Mucosa of rectum (tissue), 2 donors: ENCODE results near the gene SLC23A1.

Experiments
- H3K27ac ChIP-seq, 2 donors: one replicate each; pipeline ENCODE4 v1.7.0; 2013; ENCODE audit warnings: inconsistent platforms in 2 of 2, low read depth in 2 of 2, low read length in 2 of 2
- H3K27me3 ChIP-seq, 2 donors: one replicate each; pipeline ENCODE4 v1.7.0; 2013; ENCODE audit warnings: low read length in 2 of 2; ENCODE audit not compliant: control insufficient read depth in 2 of 2, insufficient read depth in 2 of 2
- H3K36me3 ChIP-seq, 2 donors: one replicate each; pipeline ENCODE4 v1.7.0; 2013; ENCODE audit warnings: low read length in 2 of 2; ENCODE audit not compliant: control insufficient read depth in 2 of 2, insufficient read depth in 2 of 2
- H3K4me1 ChIP-seq, 2 donors: one replicate each; pipeline ENCODE4 v1.7.0; 2013; ENCODE audit warnings: low read length in 2 of 2, mild to moderate bottlenecking in 1 of 2; ENCODE audit not compliant: control insufficient read depth in 2 of 2, insufficient read depth in 2 of 2
- H3K4me3 ChIP-seq, 2 donors: one replicate each; pipeline ENCODE4 v1.7.0; 2013; ENCODE audit warnings: low read length in 2 of 2
- H3K9ac ChIP-seq, 2 donors: one replicate each; pipeline ENCODE4 v1.7.0; 2013; ENCODE audit warnings: low read length in 2 of 2, low read depth in 1 of 2, mild to moderate bottlenecking in 1 of 2
- H3K9me3 ChIP-seq, 2 donors: one replicate each; pipeline ENCODE4 v1.7.0; 2013; ENCODE audit warnings: low read length in 2 of 2; ENCODE audit not compliant: control insufficient read depth in 2 of 2
- donor health status: healthy.
- donor health status: Normal muscosa, but diverticular disease.

SLC23A1 gene

DNA sequence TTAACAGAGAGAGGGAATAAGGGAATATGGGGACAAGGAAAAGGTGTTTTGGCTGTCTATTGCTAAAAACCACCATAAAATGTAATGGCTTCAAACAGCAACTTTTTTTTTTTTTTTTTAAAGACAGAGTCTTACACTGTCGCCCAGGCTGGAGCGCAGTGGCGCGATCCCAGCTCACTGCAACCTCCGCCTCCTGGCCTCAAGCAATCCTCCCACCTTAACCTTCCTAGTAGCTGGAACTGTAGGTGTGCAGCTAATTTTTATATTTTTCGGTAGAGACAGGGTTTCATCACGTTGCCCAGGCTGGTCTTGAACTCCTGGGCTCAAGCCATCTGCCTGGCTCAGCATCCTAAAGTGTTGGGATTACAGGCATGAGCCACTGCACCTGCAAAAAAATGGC is 25.1 kb upstream of the SLC23A1 start:
- Histone ChIP-seq H3K4me3 (no peak overlapping the region), H3K36me3 (no peaks in the 10 kb centered on the region), H3K27ac (no peak overlapping the region), H3K4me1 (peaks cover 10 to 11% of the 10 kb centered on the region in 2 donors), H3K9ac (no peak overlapping the region), H3K9me3 (no peaks in the 10 kb centered on the region), H3K27me3 (no peaks in the 10 kb centered on the region)

DNA sequence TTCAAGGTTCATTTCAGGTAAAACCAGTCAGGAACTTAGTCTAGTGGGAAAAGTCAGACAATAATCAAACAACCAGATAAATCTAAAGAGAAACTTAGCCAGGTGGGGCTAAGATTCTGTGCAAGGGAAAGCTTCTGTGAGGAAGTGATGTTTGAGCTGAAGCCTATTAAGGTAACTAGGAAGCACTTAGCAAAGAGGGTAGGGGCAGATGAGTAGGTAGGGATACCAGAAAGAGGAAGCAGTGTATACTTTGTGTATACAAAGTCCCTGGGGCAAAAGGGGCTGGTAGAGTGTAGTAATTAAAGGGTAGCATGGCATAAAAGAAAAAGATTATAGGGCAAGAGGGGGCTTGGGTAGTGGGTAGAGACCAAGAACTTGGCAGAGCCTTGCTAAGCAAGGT is 24.4 kb upstream of the SLC23A1 start:
- Histone ChIP-seq H3K36me3 (no peaks in the 10 kb centered on the region), H3K9ac (no peak overlapping the region), H3K4me3 (no peak overlapping the region), H3K9me3 (no peaks in the 10 kb centered on the region), H3K27ac (no peak overlapping the region), H3K4me1 (peaks cover 13 to 15% of the 10 kb centered on the region in 2 donors), H3K27me3 (no peaks in the 10 kb centered on the region)

DNA sequence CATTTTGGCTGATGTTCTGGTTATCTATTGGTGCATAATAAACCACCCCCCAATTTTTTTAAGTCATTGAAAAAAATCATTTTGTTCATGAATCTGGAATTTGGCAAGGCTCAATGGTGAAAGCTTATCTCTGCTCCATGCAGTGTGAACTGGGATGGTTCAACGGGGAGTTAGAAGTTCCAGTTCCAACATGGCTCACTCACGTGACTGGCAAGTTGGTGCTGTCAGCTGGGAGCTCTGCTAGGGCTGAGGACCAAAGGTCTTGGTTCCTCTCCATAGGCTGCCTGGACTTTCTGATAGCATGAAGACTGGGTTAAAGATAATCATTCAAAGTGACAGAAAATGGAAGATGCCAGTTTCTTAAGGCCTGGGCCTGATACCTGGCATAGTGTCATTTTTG is 23.9 kb upstream of the SLC23A1 start:
- no peaks in the 10 kb centered on the region for H3K36me3 ChIP-seq
- H3K9ac ChIP-seq = no peak overlapping the region
- H3K9me3 ChIP-seq = no peaks in the 10 kb centered on the region
- H3K4me1 ChIP-seq = peaks cover 13 to 15% of the 10 kb centered on the region in 2 donors
- no peak overlapping the region for H3K4me3 ChIP-seq
- H3K27me3 ChIP-seq = no peaks in the 10 kb centered on the region
- H3K27ac ChIP-seq = no peak overlapping the region

DNA sequence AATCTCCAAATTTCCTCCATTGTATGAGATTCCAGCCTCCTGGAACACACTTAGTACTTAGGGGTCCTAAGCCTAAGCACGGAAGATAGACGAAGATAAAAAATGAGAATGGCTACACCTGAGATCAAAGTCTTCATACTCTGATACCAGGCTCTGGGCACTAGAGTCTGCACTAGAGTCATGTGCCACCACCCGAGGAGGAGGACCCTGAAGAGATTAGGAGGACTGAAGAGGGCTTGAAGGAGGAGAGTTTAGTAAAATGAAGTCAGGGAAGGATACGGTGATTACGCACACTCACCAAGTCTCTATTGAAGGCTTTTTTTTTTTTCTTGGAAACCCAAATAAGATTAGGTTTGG is 21.4 kb upstream of the SLC23A1 start:
- Histone ChIP-seq H3K27me3 (no peaks in the 10 kb centered on the region), H3K27ac (peak overlapping the region; percentile 93 to 95), H3K9me3 (no peaks in the 10 kb centered on the region), H3K4me1 (peaks cover 13 to 15% of the 10 kb centered on the region in 2 donors), H3K36me3 (peaks cover 0 to 2% of the 10 kb centered on the region in 2 donors), H3K4me3 (peak overlapping the region; percentile 77 to 88), H3K9ac (peak overlapping the region; percentile 72 to 84)

DNA sequence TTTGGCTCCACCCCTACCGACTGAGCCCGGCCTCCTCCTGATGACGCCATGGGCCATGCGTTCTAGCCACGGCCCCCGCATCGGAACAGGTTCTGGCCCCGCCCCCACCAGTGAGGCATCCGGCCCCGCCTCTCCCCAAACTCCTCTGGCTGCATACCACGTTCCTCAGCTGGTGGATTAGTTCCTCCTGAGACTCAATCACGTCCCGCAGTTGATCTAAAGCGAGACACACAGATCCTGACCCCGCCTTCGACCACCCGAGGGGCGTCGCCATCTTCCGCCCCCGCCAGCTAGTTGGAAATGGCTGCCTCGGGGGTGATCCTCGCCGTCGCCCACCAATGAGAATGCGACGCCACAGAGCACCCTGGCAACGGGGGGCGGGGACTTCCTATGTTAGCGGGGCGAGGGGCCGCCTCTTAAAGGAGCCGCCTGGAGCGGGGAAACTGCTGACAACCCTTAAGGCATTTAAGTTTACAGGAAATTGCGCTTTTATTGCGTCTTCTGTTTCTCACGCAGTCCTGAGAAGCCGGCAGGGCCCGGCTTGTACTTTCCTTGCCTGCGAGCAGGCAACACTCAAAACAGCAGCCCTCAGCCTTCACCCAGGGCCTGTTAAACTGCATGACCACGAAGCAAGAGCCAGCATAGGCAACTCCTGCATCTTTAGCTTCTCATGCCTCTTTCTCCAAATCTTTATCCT is 20.8 kb upstream of the SLC23A1 start, which contains the start of gene SPATA24:
SPATA24 (minus strand) TSS at position 303 of the 697 bp plus-strand sequence; CDS start at position 274, 29 bp downstream.
- H3K27ac ChIP-seq = peak within 1 kb of the TSS; percentile 93 to 95
- peak within 1 kb of the TSS; percentile 77 to 88 for H3K4me3 ChIP-seq
- no peaks in the 10 kb centered on the region for H3K9me3 ChIP-seq
- peaks cover 0 to 2% of the 10 kb centered on the region in 2 donors for H3K36me3 ChIP-seq
- H3K27me3 ChIP-seq = no peaks in the 10 kb centered on the region
- H3K9ac ChIP-seq = peak within 1 kb of the TSS; percentile 72 to 84
- H3K4me1 ChIP-seq = peaks cover 13 to 15% of the 10 kb centered on the region in 2 donors

DNA sequence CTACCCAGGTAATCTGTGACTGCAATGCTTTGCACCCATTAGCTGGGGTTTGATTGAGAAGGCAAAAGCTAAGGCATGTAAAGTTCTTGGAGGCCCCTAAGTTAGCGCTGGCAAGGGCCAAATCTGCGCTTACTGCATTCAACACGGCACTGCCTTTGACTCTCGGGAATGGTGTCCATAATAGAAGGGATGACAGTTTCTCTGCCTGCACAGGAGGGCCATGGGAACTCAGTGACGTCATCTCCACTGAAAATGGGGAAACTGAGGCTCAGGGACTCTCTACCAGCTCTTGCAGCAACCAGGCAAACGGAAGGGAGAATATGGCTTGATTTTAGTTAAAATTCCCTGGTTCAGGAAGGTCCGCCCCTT is 20.3 kb upstream of the SLC23A1 start:
- H3K27ac ChIP-seq = peak overlapping the region; percentile 93 to 95
- H3K9me3 ChIP-seq = no peaks in the 10 kb centered on the region
- peaks cover 13 to 15% of the 10 kb centered on the region in 2 donors for H3K4me1 ChIP-seq
- peaks cover 0 to 2% of the 10 kb centered on the region in 2 donors for H3K36me3 ChIP-seq
- no peaks in the 10 kb centered on the region for H3K27me3 ChIP-seq
- peak overlapping the region; percentile 77 to 88 for H3K4me3 ChIP-seq
- peak overlapping the region; percentile 72 to 76 for H3K9ac ChIP-seq

DNA sequence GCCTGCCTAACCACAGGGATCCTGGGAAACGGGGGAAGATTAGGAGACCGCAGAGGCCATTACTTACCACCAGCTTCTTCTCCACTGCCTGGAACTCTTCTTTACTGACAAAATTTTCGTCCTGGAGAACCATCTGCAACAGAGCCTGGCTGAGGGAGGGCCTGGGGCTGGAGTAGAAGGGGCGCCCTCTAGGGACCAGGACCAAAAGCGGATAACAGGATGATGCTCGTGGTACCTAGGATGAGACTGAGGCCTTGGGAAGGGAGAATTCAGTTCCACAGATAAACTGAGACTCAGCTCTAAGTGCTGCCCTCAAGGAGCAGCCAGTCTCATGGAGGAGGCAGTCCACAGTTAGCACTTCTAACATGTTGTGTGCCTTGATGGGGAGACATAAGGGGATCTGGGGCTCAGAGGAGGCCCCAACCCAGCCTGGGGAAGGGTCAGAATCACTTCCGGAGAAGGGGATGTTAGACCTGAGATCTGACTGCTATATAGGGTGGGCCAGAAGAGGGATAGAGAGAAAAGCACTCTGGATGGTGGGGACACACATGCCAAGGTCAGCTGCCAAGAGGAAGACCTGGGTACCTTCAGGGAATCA is 19.6 kb upstream of the SLC23A1 start:
- Histone ChIP-seq H3K4me1 (peaks cover 13 to 15% of the 10 kb centered on the region in 2 donors), H3K27ac (no peak overlapping the region), H3K9ac (no peak overlapping the region), H3K27me3 (no peaks in the 10 kb centered on the region), H3K4me3 (no peak overlapping the region), H3K9me3 (no peaks in the 10 kb centered on the region), H3K36me3 (peaks cover 0 to 2% of the 10 kb centered on the region in 2 donors)

DNA sequence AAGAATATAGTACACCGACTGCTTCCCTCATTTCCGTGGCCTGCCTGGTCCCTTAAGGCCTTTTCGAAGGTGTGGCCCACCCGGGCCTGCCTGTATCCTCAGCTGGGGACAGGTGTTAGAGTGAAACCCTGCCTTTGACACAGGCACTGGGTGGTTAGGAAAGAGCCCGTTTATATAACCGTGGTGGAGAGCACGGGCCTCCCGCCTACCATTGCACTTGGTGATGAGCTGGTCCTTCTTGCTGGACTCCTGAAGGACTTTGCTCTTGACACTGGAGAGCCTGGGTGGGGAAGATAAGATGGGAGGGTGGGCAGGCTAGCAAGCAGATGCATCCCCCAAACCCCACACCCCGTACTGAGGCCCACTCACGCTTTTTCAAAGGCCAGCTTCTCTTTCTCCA is 18.4 kb upstream of the SLC23A1 start:
- Histone ChIP-seq H3K9me3 (no peaks in the 10 kb centered on the region), H3K4me3 (no peak overlapping the region), H3K9ac (no peak overlapping the region), H3K36me3 (peaks cover 0 to 2% of the 10 kb centered on the region in 2 donors), H3K4me1 (peaks cover 13 to 15% of the 10 kb centered on the region in 2 donors), H3K27me3 (no peaks in the 10 kb centered on the region), H3K27ac (no peak overlapping the region)

DNA sequence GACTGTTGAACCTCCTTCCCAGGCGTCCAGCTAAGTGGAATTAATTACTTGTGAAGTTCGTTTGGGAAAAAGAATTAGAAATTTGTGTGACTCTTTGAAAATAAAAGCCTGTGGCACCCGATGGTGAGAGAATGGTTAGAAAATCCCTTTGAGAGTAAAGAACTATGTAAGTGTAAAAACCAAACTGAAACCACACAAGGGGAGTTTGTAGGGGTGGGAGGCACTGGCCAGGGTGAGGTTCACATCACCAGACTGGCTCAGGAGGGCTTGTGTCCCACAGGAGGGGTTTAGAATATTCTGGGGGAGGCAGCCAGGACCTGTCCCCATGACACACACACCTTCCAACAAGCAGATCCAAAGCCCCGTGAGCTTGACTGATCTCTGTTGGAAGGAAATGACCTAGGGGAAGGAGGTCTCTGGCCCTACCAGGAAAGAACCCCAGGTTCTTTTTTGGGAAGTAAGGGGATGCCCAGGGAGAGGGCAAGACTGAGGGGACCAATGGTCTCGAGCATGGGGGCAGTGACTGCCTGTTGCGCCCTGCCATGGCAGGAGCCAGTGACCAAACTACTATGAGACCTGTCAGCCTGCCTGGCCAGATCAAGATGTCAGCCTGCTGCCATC is 16.5 kb upstream of the SLC23A1 start:
- H3K27me3 ChIP-seq = no peaks in the 10 kb centered on the region
- no peaks in the 10 kb centered on the region for H3K9me3 ChIP-seq
- no peak overlapping the region for H3K27ac ChIP-seq
- H3K36me3 ChIP-seq = peaks cover 3 to 7% of the 10 kb centered on the region in 2 donors
- H3K9ac ChIP-seq = no peak overlapping the region
- peaks cover 13% of the 10 kb centered on the region in 2 donors for H3K4me1 ChIP-seq
- no peak overlapping the region for H3K4me3 ChIP-seq

DNA sequence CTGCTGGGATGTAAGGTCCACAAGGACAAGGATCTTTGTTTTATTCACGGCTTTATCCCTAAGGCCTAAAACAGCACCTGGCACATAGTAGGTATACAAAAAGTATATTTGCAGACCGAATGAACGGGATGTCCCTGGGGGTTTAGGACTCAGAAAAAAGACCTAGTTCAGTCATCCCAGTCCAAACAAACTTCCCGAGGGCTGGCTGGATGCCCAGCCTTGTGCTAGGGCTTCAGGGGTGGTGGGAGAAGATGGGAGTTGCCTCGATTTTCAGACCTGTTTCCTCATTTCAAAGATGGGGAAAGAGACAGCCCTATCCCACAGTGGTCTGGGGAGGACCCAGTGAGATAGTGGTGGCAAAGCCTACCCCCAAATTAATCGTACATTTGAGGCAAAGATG is 14.8 kb upstream of the SLC23A1 start:
- Histone ChIP-seq H3K27me3 (peaks cover 0 to 7% of the 10 kb centered on the region in 2 donors), H3K4me1 (peaks cover 12 to 15% of the 10 kb centered on the region in 2 donors), H3K9ac (no peak overlapping the region), H3K27ac (no peak overlapping the region), H3K36me3 (peaks cover 3 to 7% of the 10 kb centered on the region in 2 donors), H3K4me3 (no peak overlapping the region), H3K9me3 (no peaks in the 10 kb centered on the region)
